ENCODE measurements around the gene C3orf52.
A peak's percentile ranks its signal among the peaks of the same experiment; 100 is the strongest.

C3orf52 gene

DNA sequence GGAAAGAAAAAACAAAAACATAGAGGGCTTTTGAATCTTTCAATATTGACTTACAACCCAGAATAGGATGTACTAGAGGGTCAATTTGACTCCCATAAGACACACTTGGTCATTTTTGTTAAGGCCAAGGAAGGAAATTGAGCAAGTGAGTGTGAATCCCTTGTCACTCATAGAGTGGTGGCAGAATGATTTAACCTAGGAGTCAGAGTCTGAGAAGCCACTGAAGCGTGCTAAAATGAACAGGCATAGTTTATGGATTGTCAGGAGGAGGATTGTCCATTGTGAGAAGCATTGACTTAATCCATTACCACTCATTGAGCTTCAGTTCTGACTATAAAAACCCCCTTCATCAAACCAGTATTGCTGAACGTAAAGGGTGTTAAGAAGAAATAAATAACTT is 55.1 kb downstream of the C3orf52 start:
- no peak for TF ChIP-seq CTCF (IDR thresholded peaks at IDR 0.05; ENCODE audit: extremely low read depth, insufficient read depth, missing control alignments)
- no peak for DNase-seq (ENCODE audit: low spot score)
- in situ Hi-C loops (cut with MboI; ENCODE audit: low pct_unique_long_range_greater_than_20kb, low sequenced_read_pairs, unreplicated experiment), result no loop called here

DNA sequence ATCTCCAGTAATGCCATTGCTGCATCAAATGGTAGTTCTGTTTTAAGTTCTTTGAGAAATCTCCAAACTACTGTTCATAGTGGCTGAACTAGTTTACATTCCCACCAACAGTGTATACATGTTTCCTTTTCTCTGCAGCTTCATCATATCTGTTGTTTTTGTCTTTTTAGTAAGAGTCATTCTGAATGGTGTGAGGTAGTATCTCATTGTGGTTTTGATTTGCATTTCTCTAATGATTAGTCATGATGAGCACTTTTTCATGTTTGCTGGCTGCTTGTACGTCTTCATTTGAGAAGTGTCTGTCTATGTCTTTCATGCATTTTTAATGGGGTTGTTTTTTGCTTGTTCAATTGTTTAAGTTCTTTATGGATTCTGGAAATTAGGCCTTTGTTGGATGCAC is 57.1 kb downstream of the C3orf52 start:
- in situ Hi-C loops (cut with MboI; ENCODE audit: low pct_unique_long_range_greater_than_20kb, low sequenced_read_pairs, unreplicated experiment), result no loop called here
- TF ChIP-seq CTCF (IDR thresholded peaks at IDR 0.05; ENCODE audit: extremely low read depth, insufficient read depth, missing control alignments), result no peak
- DNase-seq (ENCODE audit: low spot score), result no peak

- no peak for DNase-seq (ENCODE audit: low spot score)
- in situ Hi-C loops (cut with MboI; ENCODE audit: low pct_unique_long_range_greater_than_20kb, low sequenced_read_pairs, unreplicated experiment), result no loop called here
- no peak for TF ChIP-seq CTCF (IDR thresholded peaks at IDR 0.05; ENCODE audit: extremely low read depth, insufficient read depth, missing control alignments)
These were observed 57.5 kb downstream of the C3orf52 start for GRCh38 chr3:112143689-112144088.

DNA sequence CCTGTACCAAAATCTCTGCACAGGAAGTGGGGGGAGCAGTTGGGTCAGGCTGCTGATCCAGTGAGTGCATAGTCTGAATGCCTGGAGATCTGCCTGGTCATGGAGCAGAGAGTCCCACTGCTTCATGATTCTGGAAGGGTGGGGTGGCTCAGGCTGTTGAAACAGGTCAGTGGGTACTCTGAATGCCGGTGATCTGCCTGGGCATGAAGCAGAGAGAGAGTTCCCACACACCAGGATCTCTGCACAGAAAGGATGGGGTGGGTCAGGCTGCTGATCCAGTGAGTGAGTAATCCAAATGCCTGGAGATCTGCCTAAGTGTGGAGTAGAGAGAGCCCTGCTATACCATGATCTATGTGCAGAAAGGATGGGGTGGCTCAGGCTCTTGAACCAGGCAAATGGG is 62.9 kb downstream of the C3orf52 start:
- in situ Hi-C loops (cut with MboI; ENCODE audit: low pct_unique_long_range_greater_than_20kb, low sequenced_read_pairs, unreplicated experiment), result no loop called here
- TF ChIP-seq CTCF (IDR thresholded peaks at IDR 0.05; ENCODE audit: extremely low read depth, insufficient read depth, missing control alignments), result no peak
- DNase-seq (ENCODE audit: low spot score), result no peak

- TF ChIP-seq CTCF (IDR thresholded peaks at IDR 0.05; ENCODE audit: extremely low read depth, insufficient read depth, missing control alignments), result no peak
- peak; percentile 51 for DNase-seq (ENCODE audit: low spot score)
- in situ Hi-C loops (cut with MboI; ENCODE audit: low pct_unique_long_range_greater_than_20kb, low sequenced_read_pairs, unreplicated experiment), result no loop called here
These were observed 81.6 kb downstream of the C3orf52 start for GRCh38 chr3:112167758-112168157.
